Renal pelvis (tissue), 4 donors: ENCODE measurements around the gene CNIH1. TPM values are rescaled to one million over a fixed set of nuclear protein-coding genes. Genes with fewer than 3 reads are reported as not detected.
A peak's percentile ranks its signal among the peaks of the same experiment; 100 is the strongest.
"Not testable (repeated sequence)": the region's sequence is repeated elsewhere in the genome, so short reads cannot be mapped to it uniquely, and the experiment has no call there.

Experiments
- DNase-seq: peaks from one replicate; pipeline ENCODE4 v3.0.0-alpha.2; 2013
- polyA plus RNA-seq, 3 donors: library from polyadenylated mRNA; unstranded; fragments of 120-200 nt; gene quantifications; one replicate each; pipeline ENCODE4 v1.2.1, GENCODE V29; 2013; ENCODE audit not compliant: insufficient read length in 3 of 3

The CNIH1 gene
- polyA plus RNA-seq, 3 donors = 114 to 128 (median 127) TPM

DNA sequence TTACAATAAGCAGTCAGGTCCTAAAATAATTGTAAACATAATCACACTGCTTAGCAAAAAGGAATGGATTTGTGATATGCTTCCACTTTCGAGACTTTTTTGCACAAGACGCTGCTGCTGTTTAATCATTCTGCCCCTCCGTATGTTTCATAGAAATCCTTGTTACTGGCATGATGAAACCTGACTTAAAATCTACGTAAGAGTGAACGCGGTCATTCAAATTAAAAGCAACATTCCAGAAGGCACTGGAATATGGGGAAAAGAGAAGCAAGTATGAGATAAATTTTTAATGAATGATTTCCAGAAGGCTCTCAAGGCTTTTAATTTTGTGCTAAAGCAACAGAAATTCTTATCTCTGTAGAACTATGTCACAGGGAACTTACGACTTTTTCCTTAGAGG, 1.1 kb downstream of the CNIH1 start:
- no peak for DNase-seq

- no peak for DNase-seq
Observed at GRCh38 chr14:54438703-54439102, 2.5 kb downstream of the CNIH1 start.

DNA sequence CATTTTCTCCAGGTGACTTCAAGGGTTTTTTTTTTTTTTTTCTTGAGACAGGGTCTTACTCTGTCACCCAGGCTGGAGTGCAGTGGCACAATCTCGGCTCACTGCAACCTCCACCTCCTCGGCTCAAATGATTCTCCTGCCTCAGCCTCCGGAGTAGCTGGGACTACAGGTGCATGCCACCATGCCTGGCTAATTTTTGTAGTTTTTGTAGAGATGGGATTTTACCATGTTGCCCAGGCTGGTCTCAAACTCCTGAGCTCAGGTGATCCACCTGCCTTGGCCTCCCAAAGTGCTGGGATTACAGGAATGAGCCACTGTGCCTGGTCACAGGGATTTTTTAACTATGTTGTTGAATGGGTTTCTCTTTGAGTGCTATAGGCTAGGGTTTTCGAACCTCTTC, 3.2 kb downstream of the CNIH1 start:
- not testable (repeated sequence) for DNase-seq

GRCh38 chr14:54435500-54435981, 5.6 kb downstream of the CNIH1 start:
- DNase-seq = no peak

- DNase-seq = no peak
Observed at GRCh38 chr14:54428527-54428926, 12.6 kb downstream of the CNIH1 start.

DNA sequence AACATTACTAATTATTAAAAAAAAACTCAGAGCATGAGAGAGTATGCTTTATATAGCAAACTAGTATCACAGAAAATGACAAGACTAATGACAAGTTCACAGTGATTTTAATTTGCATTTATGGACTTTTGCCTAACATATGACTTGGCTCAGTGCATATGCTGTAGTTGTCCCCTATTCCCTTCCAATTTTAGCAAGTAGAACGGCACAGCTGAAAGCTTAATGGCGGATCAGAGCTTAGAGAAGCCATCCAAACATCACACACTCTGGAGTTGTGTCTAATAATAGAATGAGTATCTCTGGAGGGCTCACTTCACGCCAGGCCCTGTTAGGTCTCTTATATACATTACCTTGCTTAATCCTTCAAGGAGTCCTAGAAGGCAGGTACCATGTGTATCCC, 13.3 kb downstream of the CNIH1 start:
- DNase-seq = no peak

- no peak for DNase-seq
Observed at GRCh38 chr14:54425537-54426274, 15.5 kb downstream of the CNIH1 start.

DNA sequence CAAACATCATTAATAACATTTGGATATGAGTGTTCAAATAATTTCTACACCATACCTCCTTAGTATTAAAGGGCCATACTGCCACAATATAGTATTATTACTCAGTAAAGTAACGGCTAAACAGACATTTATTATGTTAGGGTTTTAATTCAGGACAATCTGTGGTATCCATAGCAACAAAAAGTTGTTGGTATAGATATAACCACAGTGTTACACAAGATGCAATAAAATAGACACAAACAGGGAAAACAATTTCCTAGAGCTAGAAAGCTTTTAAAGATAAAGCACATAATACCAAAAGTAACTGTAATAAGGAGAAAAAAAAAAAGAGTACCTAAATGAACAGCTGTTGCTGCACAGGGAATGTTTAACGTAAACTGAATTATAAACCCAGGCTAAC, 16.1 kb downstream of the CNIH1 start:
- DNase-seq = no peak

- no peak for DNase-seq
Observed at GRCh38 chr14:54424479-54424901, 16.7 kb downstream of the CNIH1 start.

GRCh38 chr14:54423991-54424390, 17.2 kb downstream of the CNIH1 start:
- DNase-seq = no peak

DNA sequence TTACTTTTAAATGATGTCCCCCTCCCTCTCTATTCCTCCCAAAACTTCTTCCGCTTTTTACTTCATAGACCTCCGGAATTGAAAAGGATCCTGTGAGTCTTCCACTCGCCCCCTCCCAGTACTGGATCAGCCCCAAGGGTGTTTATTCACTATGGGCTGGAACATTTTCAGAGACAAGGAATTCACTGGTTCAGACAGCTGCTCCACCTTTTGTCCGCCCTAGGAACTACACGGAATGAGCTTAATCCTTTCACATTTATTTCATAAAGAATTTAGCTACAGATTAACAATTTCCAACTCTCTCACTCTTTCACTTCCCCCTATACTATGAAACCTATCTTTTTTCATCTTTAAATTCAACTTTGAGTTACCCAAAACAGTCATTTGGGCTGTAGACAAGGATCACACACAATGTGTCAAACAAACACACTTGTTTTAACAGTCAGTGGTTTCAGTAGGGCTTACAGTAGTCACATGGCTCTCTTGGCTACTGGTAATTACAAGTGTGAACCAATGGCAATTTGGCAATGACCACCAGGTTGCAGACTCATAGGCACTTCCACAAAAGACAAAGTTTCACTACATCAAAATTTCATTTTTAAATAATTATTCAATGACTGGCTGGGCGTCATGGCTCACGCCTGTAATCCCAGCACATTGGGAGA, 20.6 kb downstream of the CNIH1 start:
- DNase-seq = no peak

- no peak for DNase-seq
Observed at GRCh38 chr14:54411371-54411770, 29.8 kb downstream of the CNIH1 start.

DNA sequence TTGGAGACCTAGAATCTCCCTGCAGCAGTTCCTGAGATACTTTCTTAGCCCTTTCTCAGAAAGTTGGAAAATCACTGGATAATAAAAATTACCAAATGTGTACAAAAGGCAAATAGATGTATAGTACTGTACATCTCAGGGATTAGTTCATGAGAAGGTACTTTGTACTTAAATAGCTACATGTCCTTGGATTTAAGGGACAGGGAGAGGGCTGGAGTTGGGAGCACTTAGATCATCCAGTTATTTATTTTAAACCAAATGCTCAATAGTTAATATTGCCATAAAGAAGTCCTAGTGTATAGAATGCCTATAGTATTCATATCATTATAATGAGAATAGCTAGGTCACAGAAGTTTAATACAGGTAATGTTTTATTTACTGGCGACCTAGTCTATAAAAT, 31.0 kb downstream of the CNIH1 start:
- no peak for DNase-seq

GRCh38 chr14:54403401-54404005, 37.7 kb downstream of the CNIH1 start:
- not testable (repeated sequence) for DNase-seq

GRCh38 chr14:54399560-54399959, 41.6 kb downstream of the CNIH1 start:
- DNase-seq = no peak

DNA sequence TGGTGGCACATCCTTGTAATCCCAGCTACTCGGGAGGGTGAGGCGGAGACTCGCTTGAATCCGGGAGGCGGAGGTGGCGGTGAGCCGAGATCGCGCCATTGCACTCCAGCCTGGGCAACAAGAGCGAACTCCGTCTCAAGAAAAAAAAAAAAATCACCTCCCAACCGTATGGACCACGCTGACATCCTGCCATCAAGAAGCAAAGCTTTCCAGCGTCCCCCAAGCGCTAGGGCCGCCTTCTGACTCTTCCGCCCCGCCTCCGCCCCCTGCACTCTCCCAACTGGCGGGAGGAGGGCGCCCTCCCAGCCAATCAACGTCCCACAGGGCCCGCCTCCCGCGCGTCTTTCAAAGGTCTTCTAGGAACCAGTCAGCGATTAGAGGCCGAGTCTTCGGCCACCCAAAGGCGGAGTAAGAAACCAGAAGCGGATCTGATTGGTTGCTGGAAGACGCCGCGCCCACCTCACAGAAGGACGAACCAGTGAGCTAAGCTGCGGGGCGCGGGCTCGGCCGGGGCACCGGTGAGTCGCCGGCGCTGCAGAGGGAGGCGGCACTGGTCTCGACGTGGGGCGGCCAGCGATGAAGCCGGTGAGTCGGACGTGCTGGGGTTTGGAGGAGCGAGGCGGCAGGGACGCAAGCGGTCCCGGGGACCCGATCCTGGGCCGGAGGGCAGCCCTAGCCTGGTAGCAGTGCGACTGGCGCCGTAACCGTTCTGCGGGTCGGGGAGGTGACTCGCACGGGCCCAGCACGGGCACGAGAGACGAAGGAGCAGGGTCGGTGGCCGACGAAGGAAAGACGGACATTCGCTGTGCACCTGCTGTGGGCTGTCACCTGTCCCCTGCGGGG, 44.5 kb downstream of the CNIH1 start, which contains the start of gene CDKN3:
TSS of gene CDKN3 (plus strand) at position 515 of the 843 bp plus-strand sequence. CDS start at position 577, 62 bp downstream.
- DNase-seq = peak; percentile 99

- DNase-seq = no peak
Observed at GRCh38 chr14:54396183-54396492, 45.0 kb downstream of the CNIH1 start.

DNA sequence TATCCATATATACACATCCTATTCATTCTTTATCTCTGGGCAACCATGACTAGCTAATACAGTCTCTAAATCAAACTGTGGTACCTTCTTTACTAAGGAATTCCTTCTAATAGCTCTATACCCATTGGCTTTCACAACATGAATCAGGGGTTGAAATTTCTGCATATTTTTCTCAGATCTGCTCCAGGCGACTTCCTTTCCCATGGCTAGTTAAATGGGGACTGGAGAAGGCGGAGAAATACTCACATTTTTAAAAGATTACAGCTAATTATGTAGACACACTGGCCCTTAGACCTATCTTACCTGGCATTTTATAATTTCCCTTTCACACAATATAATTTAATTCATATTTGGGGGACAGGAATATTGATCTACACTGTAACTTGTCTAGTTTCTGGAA, 45.5 kb downstream of the CNIH1 start:
- DNase-seq = no peak

- DNase-seq = no peak
Observed at GRCh38 chr14:54395284-54395683, 45.9 kb downstream of the CNIH1 start.

- no peak for DNase-seq
Observed at GRCh38 chr14:54394596-54394995, 46.6 kb downstream of the CNIH1 start.

- DNase-seq = not testable (repeated sequence)
Observed at GRCh38 chr14:54392986-54393884, 47.9 kb downstream of the CNIH1 start.
